Neural cell (in vitro differentiated cells): ENCODE results near the gene TGFBR2.

Experiments
- CTCF ChIP-seq: fragments of 450-650 bp; IDR thresholded peaks from 2 replicates; pipeline ENCODE4 v1.5.1; 2014; ENCODE audit warnings: antibody characterized with exemption, mild to moderate bottlenecking, moderate library complexity; ENCODE audit not compliant: poor library complexity, severe bottlenecking
- EP300 ChIP-seq: fragments of 450-650 bp; conservative IDR thresholded peaks from 2 replicates; pipeline ENCODE4 v1.6.1; 2014; ENCODE audit warnings: antibody characterized with exemption, mild to moderate bottlenecking, moderate library complexity; ENCODE audit not compliant: poor library complexity, severe bottlenecking
- EZH2 ChIP-seq: fragments of 200-600, 300-800 bp; shearing (Covaris generic), sonication (generic); IDR thresholded peaks from 2 replicates; pipeline ENCODE4 v1.6.1; 2014; ENCODE audit warnings: antibody characterized with exemption, low read length, borderline replicate concordance, mild to moderate bottlenecking; ENCODE audit not compliant: insufficient read depth, poor library complexity, severe bottlenecking
- MXI1 ChIP-seq: fragments of 450-650 bp; conservative IDR thresholded peaks from 2 replicates; pipeline ENCODE4 v1.6.1; 2014; ENCODE audit warnings: antibody characterized with exemption, mild to moderate bottlenecking; ENCODE audit not compliant: poor library complexity, severe bottlenecking
- POLR2AphosphoS5 ChIP-seq: IDR thresholded peaks from 2 replicates; pipeline ENCODE4 v1.6.1; 2012
- RAD21 ChIP-seq: fragments of 450-650 bp; conservative IDR thresholded peaks from 2 replicates; pipeline ENCODE4 v1.6.1; 2014; ENCODE audit warnings: antibody characterized with exemption, mild to moderate bottlenecking, moderate library complexity
- SMC3 ChIP-seq: fragments of 450-650 bp; conservative IDR thresholded peaks from 2 replicates; pipeline ENCODE4 v1.6.1; 2014; ENCODE audit warnings: antibody characterized with exemption, mild to moderate bottlenecking, moderate library complexity; ENCODE audit not compliant: poor library complexity
- TF ChIP-seq, protein P1 (sequence below): IDR thresholded peaks from 2 replicates; pipeline ENCODE4 v1.6.1; 2012; ENCODE audit warnings: borderline replicate concordance

DNA sequence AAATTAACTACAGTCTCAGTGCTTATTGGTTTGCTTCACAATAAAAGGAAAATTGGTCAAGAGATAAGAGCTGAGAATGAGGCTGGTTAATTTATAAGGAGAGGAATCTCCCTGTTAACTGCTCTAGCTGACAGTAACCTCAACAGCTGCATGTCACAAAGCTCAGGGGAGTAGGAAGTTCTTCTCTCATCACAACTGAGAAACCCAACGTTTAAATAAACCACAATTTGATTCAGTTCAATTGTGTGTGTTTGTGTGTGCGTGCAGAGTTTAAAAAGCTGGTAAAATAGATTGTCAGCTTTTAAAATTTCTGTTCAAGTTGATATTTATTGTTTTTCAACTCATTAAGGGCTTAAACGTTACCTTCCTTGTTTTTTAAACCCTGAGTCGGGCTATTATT is 3.5 kb upstream of the TGFBR2 start:
- TF ChIP-seq CTCF (no peak), EP300 (no peak), EZH2 (no peak), POLR2AphosphoS5 (no peak), MXI1 (no peak), RAD21 (no peak), SMC3 (no peak)
- TF ChIP-seq, protein P1, sequence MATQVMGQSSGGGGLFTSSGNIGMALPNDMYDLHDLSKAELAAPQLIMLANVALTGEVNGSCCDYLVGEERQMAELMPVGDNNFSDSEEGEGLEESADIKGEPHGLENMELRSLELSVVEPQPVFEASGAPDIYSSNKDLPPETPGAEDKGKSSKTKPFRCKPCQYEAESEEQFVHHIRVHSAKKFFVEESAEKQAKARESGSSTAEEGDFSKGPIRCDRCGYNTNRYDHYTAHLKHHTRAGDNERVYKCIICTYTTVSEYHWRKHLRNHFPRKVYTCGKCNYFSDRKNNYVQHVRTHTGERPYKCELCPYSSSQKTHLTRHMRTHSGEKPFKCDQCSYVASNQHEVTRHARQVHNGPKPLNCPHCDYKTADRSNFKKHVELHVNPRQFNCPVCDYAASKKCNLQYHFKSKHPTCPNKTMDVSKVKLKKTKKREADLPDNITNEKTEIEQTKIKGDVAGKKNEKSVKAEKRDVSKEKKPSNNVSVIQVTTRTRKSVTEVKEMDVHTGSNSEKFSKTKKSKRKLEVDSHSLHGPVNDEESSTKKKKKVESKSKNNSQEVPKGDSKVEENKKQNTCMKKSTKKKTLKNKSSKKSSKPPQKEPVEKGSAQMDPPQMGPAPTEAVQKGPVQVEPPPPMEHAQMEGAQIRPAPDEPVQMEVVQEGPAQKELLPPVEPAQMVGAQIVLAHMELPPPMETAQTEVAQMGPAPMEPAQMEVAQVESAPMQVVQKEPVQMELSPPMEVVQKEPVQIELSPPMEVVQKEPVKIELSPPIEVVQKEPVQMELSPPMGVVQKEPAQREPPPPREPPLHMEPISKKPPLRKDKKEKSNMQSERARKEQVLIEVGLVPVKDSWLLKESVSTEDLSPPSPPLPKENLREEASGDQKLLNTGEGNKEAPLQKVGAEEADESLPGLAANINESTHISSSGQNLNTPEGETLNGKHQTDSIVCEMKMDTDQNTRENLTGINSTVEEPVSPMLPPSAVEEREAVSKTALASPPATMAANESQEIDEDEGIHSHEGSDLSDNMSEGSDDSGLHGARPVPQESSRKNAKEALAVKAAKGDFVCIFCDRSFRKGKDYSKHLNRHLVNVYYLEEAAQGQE, result no peak
